ENCODE measurements around the gene ULBP2. TPM values are rescaled to one million over a fixed set of nuclear protein-coding genes. Genes with fewer than 3 reads are reported as not detected.
A peak's percentile ranks its signal among the peaks of the same experiment; 100 is the strongest.
"Not testable (repeated sequence)": the region's sequence is repeated elsewhere in the genome, so short reads cannot be mapped to it uniquely, and the experiment has no call there.

The ULBP2 gene
- total RNA-seq, 1 experiment from 2014 or later, result 0.56 TPM

DNA sequence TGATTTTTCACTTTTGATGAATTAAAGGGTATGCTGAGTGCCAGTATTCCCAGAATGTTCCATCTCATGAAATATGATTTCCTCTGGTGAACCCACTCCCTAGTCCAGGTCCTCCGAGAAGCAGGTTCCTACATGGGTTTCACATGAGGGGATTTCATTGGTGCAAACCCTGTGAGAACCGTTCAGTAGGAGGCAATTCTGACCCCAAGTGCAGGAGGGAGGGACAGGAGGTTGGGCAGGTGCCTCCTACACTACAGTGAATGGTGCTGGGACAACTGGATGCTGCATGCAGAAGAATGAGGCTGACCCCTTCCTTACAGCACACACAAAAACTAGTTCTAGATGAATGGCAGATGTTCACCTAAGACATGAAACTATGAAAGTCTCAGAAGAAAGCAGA lies 5.1 kb upstream of the ULBP2 start:
- Histone ChIP-seq H3K27me3 (ENCODE audit: low read length) (peaks cover 4% of the 10 kb centered on the region; the same call in 1 of the 2 replicates), H3K79me2 (ENCODE audit: low read length) (no peaks in the 10 kb centered on the region), H3K9me2 (replicated peaks; ENCODE audit: insufficient read depth, low read length) (no peaks in the 10 kb centered on the region), H3K36me3 (ENCODE audit: insufficient read depth, low read length) (no peaks in the 10 kb centered on the region), H2AFZ (ENCODE audit: low read length) (no peak overlapping the region), H3K4me3 (ENCODE audit: low read length) (no peak overlapping the region), H4K20me1 (ENCODE audit: insufficient read depth, low read depth, low read length) (no peaks in the 10 kb centered on the region), H3K9me3 (ENCODE audit: low read length) (no peaks in the 10 kb centered on the region), H3K4me2 (ENCODE audit: low read depth, low read length, poor library complexity, severe bottlenecking) (no peak overlapping the region), H3K9ac (ENCODE audit: low read length) (no peak overlapping the region), H3K4me1 (ENCODE audit: low read length) (peaks cover 23% of the 10 kb centered on the region), H3K27ac (ENCODE audit: low read length) (no peak overlapping the region)
- DNase-seq, result no peak

DNA sequence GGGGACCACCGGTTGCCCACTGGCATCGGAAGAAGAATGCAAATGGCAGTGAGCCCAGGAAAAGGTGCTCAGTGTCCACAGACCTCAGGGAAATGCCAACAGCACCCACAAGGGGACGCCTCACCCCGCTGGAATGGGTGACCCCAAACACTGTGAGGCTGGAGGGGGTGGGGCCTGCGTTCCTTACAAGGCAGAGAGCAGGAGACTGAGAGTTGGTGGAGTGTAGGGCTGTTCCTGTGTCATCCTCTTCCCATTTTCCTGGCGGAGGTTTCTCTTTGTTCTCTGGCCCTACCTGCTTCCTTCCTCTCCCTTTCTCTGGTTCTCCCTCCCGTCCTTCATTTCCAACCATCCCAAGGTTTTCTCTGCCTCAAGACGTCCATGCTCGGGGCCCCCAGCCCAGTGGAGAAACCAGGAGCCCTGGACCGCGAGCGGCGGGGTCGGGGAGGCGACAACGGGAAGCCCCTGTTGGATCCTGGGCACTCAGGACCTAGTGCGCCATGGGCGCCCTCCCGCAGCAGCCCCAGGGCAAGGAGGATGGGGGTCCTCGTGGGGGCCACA lies 3.7 kb upstream of the ULBP2 start:
- Histone ChIP-seq H3K9ac (ENCODE audit: low read length) (peak overlapping the region; percentile 75), H2AFZ (ENCODE audit: low read length) (peak overlapping the region; percentile 89), H3K4me3 (ENCODE audit: low read length) (peak overlapping the region; percentile 66), H3K4me2 (ENCODE audit: low read depth, low read length, poor library complexity, severe bottlenecking) (peak overlapping the region; percentile 73), H3K4me1 (ENCODE audit: low read length) (peaks cover 23% of the 10 kb centered on the region)
- H3K9me3 ChIP-seq (ENCODE audit: low read length); H3K27ac ChIP-seq (ENCODE audit: low read length); H3K36me3 ChIP-seq (ENCODE audit: insufficient read depth, low read length); H4K20me1 ChIP-seq (ENCODE audit: insufficient read depth, low read depth, low read length); H3K79me2 ChIP-seq (ENCODE audit: low read length); H3K27me3 ChIP-seq (ENCODE audit: low read length); DNase-seq; H3K9me2 ChIP-seq (replicated peaks; ENCODE audit: insufficient read depth, low read length): not testable (repeated sequence)

DNA sequence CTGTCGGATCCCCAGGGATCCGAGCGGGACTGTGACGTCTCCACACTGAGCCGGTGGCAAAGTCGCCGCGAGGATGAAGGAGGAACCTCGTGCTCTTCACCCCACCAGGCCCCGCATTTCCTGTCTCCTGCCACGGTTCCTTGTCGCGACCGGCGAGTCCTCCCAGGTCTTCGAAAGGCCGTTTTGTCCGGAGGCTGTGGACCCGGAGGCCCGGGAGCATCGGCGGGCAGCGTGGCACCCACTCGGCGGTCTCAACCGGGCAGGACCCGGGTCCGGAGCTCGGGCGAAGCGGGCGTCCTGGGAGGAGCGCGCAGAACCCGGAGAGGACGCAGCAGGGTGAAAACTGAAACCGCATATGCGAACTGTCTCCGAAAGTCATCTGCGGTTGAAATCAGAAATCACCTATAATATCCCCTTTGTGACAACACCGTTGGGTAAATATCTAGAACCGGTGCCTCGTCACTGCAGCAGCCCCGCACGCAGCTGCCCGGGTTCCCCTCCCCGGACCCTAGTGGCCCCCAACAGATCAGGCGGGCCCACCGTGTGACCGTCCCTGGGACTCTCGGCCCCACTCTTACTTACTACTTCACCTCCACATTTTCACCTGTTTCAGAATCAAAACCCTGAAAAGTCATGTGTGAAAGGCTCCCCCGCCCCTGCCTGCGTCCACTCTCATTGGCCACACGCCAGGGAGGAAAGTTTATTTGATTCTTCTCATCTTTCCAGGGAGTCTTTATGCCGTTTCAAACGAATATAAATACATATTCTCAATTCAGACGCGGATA lies 3.1 kb upstream of the ULBP2 start:
- Histone ChIP-seq H3K4me1 (ENCODE audit: low read length) (peaks cover 23% of the 10 kb centered on the region), H2AFZ (ENCODE audit: low read length) (peak overlapping the region; percentile 89), H3K9me2 (replicated peaks; ENCODE audit: insufficient read depth, low read length) (no peaks in the 10 kb centered on the region), H3K27ac (ENCODE audit: low read length) (no peak overlapping the region), H3K36me3 (ENCODE audit: insufficient read depth, low read length) (no peaks in the 10 kb centered on the region), H3K9me3 (ENCODE audit: low read length) (no peaks in the 10 kb centered on the region), H3K4me2 (ENCODE audit: low read depth, low read length, poor library complexity, severe bottlenecking) (peak overlapping the region; percentile 73), H4K20me1 (ENCODE audit: insufficient read depth, low read depth, low read length) (no peaks in the 10 kb centered on the region), H3K79me2 (ENCODE audit: low read length) (no peaks in the 10 kb centered on the region), H3K9ac (ENCODE audit: low read length) (peak overlapping the region; percentile 75), H3K27me3 (ENCODE audit: low read length) (peaks cover 4% of the 10 kb centered on the region; the same call in 1 of the 2 replicates), H3K4me3 (ENCODE audit: low read length) (peak overlapping the region; percentile 66)
- peak; percentile 73 for DNase-seq

DNA sequence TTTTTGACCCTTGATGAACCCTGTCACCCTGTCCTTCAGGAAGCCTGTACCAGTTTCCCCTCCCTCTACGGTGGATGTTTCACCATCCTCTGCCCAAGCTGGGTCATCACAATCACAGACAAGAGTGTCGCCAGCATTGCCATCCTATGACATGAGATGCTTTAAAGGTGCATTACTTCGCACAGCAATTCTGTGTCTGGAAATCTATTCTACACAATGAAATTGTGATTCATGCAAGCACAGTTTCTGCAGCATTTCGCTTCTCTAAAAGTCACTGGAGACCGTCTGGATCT lies 2.5 kb upstream of the ULBP2 start:
- H3K27me3 ChIP-seq (ENCODE audit: low read length), result peaks cover 4% of the 10 kb centered on the region; the same call in 1 of the 2 replicates
- no peaks in the 10 kb centered on the region for H3K36me3 ChIP-seq (ENCODE audit: insufficient read depth, low read length)
- H3K9ac ChIP-seq (ENCODE audit: low read length), result peak overlapping the region; percentile 75; the same call in 1 of the 2 replicates
- H3K9me3 ChIP-seq (ENCODE audit: low read length), result no peaks in the 10 kb centered on the region
- H3K4me3 ChIP-seq (ENCODE audit: low read length), result peak overlapping the region; percentile 66
- peaks cover 23% of the 10 kb centered on the region for H3K4me1 ChIP-seq (ENCODE audit: low read length)
- H3K4me2 ChIP-seq (ENCODE audit: low read depth, low read length, poor library complexity, severe bottlenecking), result peak overlapping the region; percentile 73
- no peak overlapping the region for H3K27ac ChIP-seq (ENCODE audit: low read length)
- DNase-seq, result no peak
- H3K9me2 ChIP-seq (replicated peaks; ENCODE audit: insufficient read depth, low read length), result no peaks in the 10 kb centered on the region
- H3K79me2 ChIP-seq (ENCODE audit: low read length), result no peaks in the 10 kb centered on the region
- no peaks in the 10 kb centered on the region for H4K20me1 ChIP-seq (ENCODE audit: insufficient read depth, low read depth, low read length)
- peak overlapping the region; percentile 89; the same call in 1 of the 2 replicates for H2AFZ ChIP-seq (ENCODE audit: low read length)

DNA sequence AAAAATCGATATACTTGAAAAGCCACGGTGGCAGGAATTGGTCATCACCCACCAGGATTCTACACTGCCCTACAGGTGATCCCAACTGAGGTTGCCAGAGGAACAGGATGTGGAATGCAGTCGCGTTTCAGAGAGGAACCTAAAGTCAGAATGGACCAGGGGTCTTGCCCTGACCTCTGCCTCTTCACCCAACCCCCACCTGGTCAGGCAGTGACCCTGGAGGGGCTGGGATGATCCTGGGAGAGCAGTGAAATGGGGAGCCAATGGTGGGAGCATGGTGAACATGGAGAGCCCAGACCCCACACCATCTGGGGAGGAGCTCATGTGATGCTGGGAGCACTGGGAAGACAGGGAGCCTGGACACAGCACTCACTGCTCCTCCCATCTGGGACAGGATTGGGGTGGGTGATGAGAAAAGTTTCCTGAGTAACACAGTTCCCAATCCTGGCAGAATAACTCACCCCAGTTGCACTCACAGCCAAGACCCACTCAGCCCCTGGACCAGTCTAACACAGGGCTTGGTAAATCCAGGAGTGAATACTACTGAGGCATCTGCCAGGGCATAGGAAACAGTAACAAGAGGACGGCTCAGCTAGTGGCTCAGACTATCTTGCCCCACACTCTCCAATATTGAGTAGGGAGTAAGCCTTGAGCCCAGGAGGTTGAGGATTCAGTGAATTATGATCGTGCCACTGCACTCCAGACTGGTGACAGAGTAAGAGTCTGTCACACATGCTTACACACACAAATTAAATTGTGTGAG lies 1.7 kb upstream of the ULBP2 start:
- H3K9me3 ChIP-seq (ENCODE audit: low read length), result no peaks in the 10 kb centered on the region
- no peak overlapping the region for H3K9ac ChIP-seq (ENCODE audit: low read length)
- H3K27ac ChIP-seq (ENCODE audit: low read length), result no peak overlapping the region
- H3K4me3 ChIP-seq (ENCODE audit: low read length), result no peak overlapping the region
- no peaks in the 10 kb centered on the region for H3K9me2 ChIP-seq (replicated peaks; ENCODE audit: insufficient read depth, low read length)
- no peaks in the 10 kb centered on the region for H4K20me1 ChIP-seq (ENCODE audit: insufficient read depth, low read depth, low read length)
- H2AFZ ChIP-seq (ENCODE audit: low read length), result no peak overlapping the region
- DNase-seq, result peak; percentile 36
- peaks cover 16% of the 10 kb centered on the region for H3K4me1 ChIP-seq (ENCODE audit: low read length)
- no peaks in the 10 kb centered on the region for H3K79me2 ChIP-seq (ENCODE audit: low read length)
- no peak overlapping the region for H3K4me2 ChIP-seq (ENCODE audit: low read depth, low read length, poor library complexity, severe bottlenecking)
- H3K27me3 ChIP-seq (ENCODE audit: low read length), result peaks cover 4% of the 10 kb centered on the region; the same call in 1 of the 2 replicates
- no peaks in the 10 kb centered on the region for H3K36me3 ChIP-seq (ENCODE audit: insufficient read depth, low read length)

- Histone ChIP-seq H3K27me3 (ENCODE audit: low read length) (peaks cover 4% of the 10 kb centered on the region; the same call in 1 of the 2 replicates), H3K27ac (ENCODE audit: low read length) (no peak overlapping the region), H3K4me1 (ENCODE audit: low read length) (peaks cover 16% of the 10 kb centered on the region), H3K79me2 (ENCODE audit: low read length) (no peaks in the 10 kb centered on the region), H2AFZ (ENCODE audit: low read length) (no peak overlapping the region), H3K9ac (ENCODE audit: low read length) (no peak overlapping the region), H3K9me2 (replicated peaks; ENCODE audit: insufficient read depth, low read length) (no peaks in the 10 kb centered on the region), H3K36me3 (ENCODE audit: insufficient read depth, low read length) (no peaks in the 10 kb centered on the region), H4K20me1 (ENCODE audit: insufficient read depth, low read depth, low read length) (no peaks in the 10 kb centered on the region), H3K9me3 (ENCODE audit: low read length) (no peaks in the 10 kb centered on the region), H3K4me2 (ENCODE audit: low read depth, low read length, poor library complexity, severe bottlenecking) (no peak overlapping the region), H3K4me3 (ENCODE audit: low read length) (no peak overlapping the region)
- DNase-seq, result peak; percentile 21
These were observed 1.2 kb upstream of the ULBP2 start for GRCh38 chr6:149940672-149940982.

DNA sequence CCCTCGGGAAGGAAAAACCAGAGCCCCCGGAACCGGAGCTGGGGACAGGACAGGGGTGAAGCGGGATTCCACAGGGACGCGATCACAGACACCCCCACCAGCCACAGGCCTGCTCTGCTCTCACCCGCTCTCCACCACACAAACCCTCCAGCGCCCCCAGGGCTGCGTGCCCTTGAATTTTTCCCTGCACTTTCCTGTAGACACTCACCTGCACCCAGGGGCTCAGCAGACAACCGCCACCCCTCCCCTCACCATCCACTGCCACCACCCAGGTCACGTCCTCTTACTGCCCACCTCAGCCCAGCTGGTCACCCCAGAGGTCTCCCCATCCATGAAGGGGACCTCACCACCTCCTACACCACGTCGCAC lies 631 bp downstream of the ULBP2 start:
- no peaks in the 10 kb centered on the region for H3K36me3 ChIP-seq (ENCODE audit: insufficient read depth, low read length)
- H3K9me3 ChIP-seq (ENCODE audit: low read length), result no peaks in the 10 kb centered on the region
- peak overlapping the region; percentile 75 for H3K4me2 ChIP-seq (ENCODE audit: low read depth, low read length, poor library complexity, severe bottlenecking)
- peak; percentile 25 for DNase-seq
- no peaks in the 10 kb centered on the region for H3K79me2 ChIP-seq (ENCODE audit: low read length)
- H3K9ac ChIP-seq (ENCODE audit: low read length), result peak overlapping the region; percentile 66
- peak overlapping the region; percentile 70 for H3K4me3 ChIP-seq (ENCODE audit: low read length)
- no peak overlapping the region for H3K27ac ChIP-seq (ENCODE audit: low read length)
- no peaks in the 10 kb centered on the region for H4K20me1 ChIP-seq (ENCODE audit: insufficient read depth, low read depth, low read length)
- peaks cover 16% of the 10 kb centered on the region for H3K4me1 ChIP-seq (ENCODE audit: low read length)
- peaks cover 4% of the 10 kb centered on the region; the same call in 1 of the 2 replicates for H3K27me3 ChIP-seq (ENCODE audit: low read length)
- no peaks in the 10 kb centered on the region for H3K9me2 ChIP-seq (replicated peaks; ENCODE audit: insufficient read depth, low read length)
- H2AFZ ChIP-seq (ENCODE audit: low read length), result no peak overlapping the region

DNA sequence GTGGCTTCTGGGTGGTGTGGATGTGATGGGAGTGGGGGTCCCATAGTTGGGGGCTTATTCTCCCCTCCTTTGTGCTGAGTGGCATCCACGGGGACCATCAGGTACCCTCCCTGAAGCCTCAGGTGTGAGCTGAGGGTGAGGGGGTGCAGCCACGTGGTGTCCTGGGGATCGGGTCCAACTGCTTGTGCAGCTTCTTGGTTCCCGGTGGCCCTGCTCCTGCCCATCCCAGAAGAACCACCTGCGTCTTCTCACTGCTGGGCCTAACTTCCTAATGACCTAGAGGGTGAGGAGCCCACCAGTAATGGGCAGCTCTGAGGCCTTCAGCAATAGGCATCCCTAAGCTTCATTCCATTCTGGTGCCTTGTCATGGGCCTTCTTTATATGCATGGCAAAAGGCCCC lies 1.5 kb downstream of the ULBP2 start:
- H3K9me3 ChIP-seq (ENCODE audit: low read length); H2AFZ ChIP-seq (ENCODE audit: low read length); H3K9ac ChIP-seq (ENCODE audit: low read length); H3K4me2 ChIP-seq (ENCODE audit: low read depth, low read length, poor library complexity, severe bottlenecking); H3K79me2 ChIP-seq (ENCODE audit: low read length); H3K9me2 ChIP-seq (replicated peaks; ENCODE audit: insufficient read depth, low read length); H4K20me1 ChIP-seq (ENCODE audit: insufficient read depth, low read depth, low read length); H3K27ac ChIP-seq (ENCODE audit: low read length); H3K4me3 ChIP-seq (ENCODE audit: low read length); H3K27me3 ChIP-seq (ENCODE audit: low read length); H3K36me3 ChIP-seq (ENCODE audit: insufficient read depth, low read length): not testable (repeated sequence)
- H3K4me1 ChIP-seq (ENCODE audit: low read length), result peaks cover 11% of the 10 kb centered on the region
- DNase-seq, result peak; percentile 19

All from Karpas-422 (cell line).